Stimulated activated CD8-positive, alpha-beta memory T cell treated with anti-CD3 and anti-CD28 coated beads, Interleukin-7, amount 100 ng/mL, for 48 hours (primary cell): ENCODE data around the gene RNU5B-1.
"Not testable (repeated sequence)": the region's sequence is repeated elsewhere in the genome, so short reads cannot be mapped to it uniquely, and the experiment has no call there.

Experiments used
- DNase-seq, 2 donors: peaks; one replicate each; pipeline ENCODE4 v3.0.0-alpha.2; 2020; ENCODE audit warnings: low read depth in 1 of 2; ENCODE audit errors: extremely low read depth in 1 of 2

Gene RNU5B-1

DNA sequence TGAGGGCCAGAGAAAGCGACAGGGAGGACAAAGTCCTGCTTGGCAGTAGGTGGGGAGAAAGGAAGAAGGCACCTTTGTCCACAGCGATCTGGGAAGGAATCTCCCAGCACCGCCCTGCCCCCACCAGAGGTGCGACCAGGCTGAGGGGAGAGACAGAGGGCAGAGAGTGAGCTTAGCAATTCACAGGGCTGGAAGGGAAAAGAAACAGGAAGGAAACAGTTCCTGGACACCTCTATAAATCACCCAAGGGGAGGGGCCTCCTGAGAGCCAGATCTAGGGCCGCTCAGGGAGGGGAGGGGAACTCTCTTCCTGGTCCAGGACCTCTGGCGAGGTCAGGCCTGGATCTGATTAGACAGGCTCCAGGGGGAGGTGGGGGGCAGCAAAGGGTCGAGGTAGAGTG lies 35.4 kb downstream of the RNU5B-1 start:
- DNase-seq = no peak

GRCh38 chr15:65342493-65342892 lies 38.0 kb downstream of the RNU5B-1 start:
- DNase-seq = no peak

GRCh38 chr15:65343374-65343981 lies 39.0 kb downstream of the RNU5B-1 start:
- DNase-seq = no peak

DNA sequence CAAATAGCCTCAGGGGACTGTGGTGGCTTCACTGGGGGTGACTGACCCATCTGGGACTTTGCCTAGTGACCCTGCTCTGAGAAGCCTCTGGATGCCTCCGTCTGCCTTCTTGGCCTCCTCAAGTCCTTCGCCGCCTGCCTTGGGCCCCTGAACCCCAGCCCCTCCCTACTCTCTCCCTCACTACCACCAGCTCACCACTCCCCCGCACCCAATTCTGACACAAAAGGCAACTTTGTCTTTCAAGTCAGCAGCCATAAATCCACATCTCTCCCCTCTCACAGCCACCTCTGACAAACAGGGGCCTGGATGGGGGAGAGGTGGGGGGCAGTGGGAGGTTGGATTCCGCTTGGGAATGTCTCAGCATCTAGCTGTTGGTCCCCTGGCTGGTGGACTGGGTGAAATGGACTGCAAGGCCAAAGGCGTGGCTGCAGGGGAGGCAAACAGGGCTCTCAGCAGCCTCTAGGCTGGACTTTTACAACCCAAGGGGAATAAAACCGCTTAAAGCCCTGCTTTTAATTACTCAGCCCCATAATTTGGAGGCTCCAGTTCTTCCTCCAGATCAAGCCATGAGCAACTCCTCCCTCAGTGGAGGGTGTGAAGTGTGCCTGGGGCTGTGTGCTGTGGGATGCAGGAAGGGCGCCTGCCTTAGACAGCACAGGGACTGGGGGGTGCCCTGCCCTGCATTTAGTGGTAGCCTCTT lies 39.9 kb downstream of the RNU5B-1 start:
- no peak for DNase-seq

- no peak for DNase-seq
These were observed 40.4 kb downstream of the RNU5B-1 start for GRCh38 chr15:65344914-65345275.

- no peak for DNase-seq
These were observed 42.5 kb downstream of the RNU5B-1 start for GRCh38 chr15:65346856-65347598.

GRCh38 chr15:65347756-65348155 lies 43.3 kb downstream of the RNU5B-1 start:
- not testable (repeated sequence) for DNase-seq

DNA sequence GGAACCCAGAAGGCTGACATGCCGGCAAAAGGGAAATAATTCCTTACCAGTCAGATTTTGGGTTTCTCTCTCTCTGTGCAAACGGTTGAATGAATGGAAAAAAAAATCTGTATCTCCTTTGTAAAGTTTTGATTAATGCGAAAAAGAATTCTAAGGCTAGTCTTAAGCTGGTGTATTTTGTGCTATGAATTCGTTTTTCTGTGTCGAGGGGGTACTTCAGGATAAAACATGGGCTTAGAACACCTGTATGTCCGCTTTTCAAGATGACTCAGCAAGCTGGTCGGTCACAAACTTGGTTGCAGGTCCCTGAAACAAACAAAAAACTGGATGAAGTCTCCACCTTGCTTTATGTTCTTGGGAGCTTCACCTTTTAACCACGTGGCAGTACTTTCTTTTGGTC lies 44.9 kb downstream of the RNU5B-1 start:
- no peak for DNase-seq

- not testable (repeated sequence) for DNase-seq
These were observed 47.5 kb downstream of the RNU5B-1 start for GRCh38 chr15:65351972-65352371.
